Breast epithelium (tissue), 4 donors: ENCODE measurements around the gene FUT8. TPM values are rescaled to one million over a fixed set of nuclear protein-coding genes. Genes with fewer than 3 reads are reported as not detected.
A peak's percentile ranks its signal among the peaks of the same experiment; 100 is the strongest.

Experiments used
- DNase-seq, 2 donors: peaks; one replicate each; pipeline ENCODE4 v3.0.0-alpha.2; 2019; ENCODE audit warnings: low spot score in 2 of 2
- H3K27ac ChIP-seq, 2 donors: fragments of 200-600 bp; sonication (generic) in 1 of 2; one replicate each; pipeline ENCODE4 v1.5.1; 2016 to 2019; ENCODE audit warnings: mild to moderate bottlenecking in 1 of 2
- H3K27me3 ChIP-seq, 2 donors: fragments of 200-600 bp; sonication (generic) in 1 of 2; one replicate each; pipeline versions ENCODE4 v1.5.1 to v1.6.0; 2017 to 2019; ENCODE audit warnings: control low read depth in 1 of 2, mild to moderate bottlenecking in 1 of 2
- H3K36me3 ChIP-seq: fragments of 200-600 bp; one replicate; pipeline ENCODE4 v1.5.1; 2019
- H3K4me1 ChIP-seq, 2 donors: fragments of 200-600 bp; sonication (generic); one replicate each; pipeline ENCODE4 v1.5.1; 2016 to 2019; ENCODE audit warnings: control low read depth in 1 of 2
- H3K4me3 ChIP-seq, 3 donors: fragments of 200-600 bp; sonication (generic); 1 replicate in 2 of 3; 2 replicates in 1 of 3; pipeline ENCODE4 v1.5.1; 2016 to 2019; ENCODE audit warnings: mild to moderate bottlenecking in 3 of 3, moderate library complexity in 2 of 3
- H3K9me3 ChIP-seq, 2 donors: fragments of 200-600 bp; sonication (generic) in 1 of 2; one replicate each; pipeline ENCODE4 v1.5.1; 2016 to 2019; ENCODE audit warnings: control low read depth in 1 of 2
- POLR2A ChIP-seq: fragments of 450-650 bp; IDR thresholded peaks from one replicate; pipeline ENCODE4 v1.6.1; 2016; ENCODE audit warnings: antibody characterized with exemption, mild to moderate bottlenecking, moderate library complexity
- POLR2AphosphoS5 ChIP-seq, 3 donors: sonication (generic); formaldehyde crosslinking; IDR thresholded peaks; one replicate each; pipeline ENCODE4 v1.6.1; 2017; ENCODE audit warnings: antibody characterized with exemption in 3 of 3
- intact Hi-C: fragments of 100-400 bp; cut with DNase I; formaldehyde crosslinking; loops from one replicate; pipeline ENCODE4 v1.15.1; 2023; ENCODE audit warnings: low total_unique reads
- total RNA-seq, 3 donors: library from RNA; depleted of rRNA; stranded (reverse); fragments of >200 nt; gene quantifications; one replicate each; pipeline ENCODE4 v1.1.0, GENCODE V29; 2016
- TF ChIP-seq, protein P1 (sequence below), 3 donors: fragments of 450-650 bp; IDR thresholded peaks; one replicate each; pipeline ENCODE4 v1.5.1; 2016 to 2017; ENCODE audit warnings: antibody characterized with exemption in 3 of 3, mild to moderate bottlenecking in 3 of 3, moderate library complexity in 3 of 3

Gene FUT8
- total RNA-seq, 3 donors from 2014 or later = 36.3 to 69.1 (median 47.2) TPM

DNA sequence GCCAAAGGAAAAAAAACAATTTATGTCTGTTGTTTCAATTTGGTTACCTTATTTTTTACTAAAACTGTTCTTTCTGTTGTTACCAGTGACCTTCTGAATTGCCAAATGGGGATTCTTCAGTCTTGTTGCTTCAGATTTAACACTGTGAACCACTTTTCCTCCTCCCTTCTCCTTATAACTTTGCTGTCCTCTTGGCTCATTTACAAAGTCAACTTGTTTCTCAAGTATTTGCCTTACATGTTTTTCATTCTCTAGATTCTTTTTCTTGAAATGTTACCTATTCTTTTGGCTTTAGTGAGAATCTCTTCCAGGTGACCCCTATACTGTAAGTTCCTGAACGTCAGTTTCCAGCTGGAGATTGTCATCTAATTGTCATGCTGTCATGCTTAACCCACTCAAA lies 19.4 kb downstream of the FUT8 start:
- no peak overlapping the region for H3K27ac ChIP-seq
- DNase-seq = no peak
- intact Hi-C loops = no loop called here
- no peaks in the 10 kb centered on the region for H3K27me3 ChIP-seq
- H3K9me3 ChIP-seq = no peaks in the 10 kb centered on the region
- H3K4me1 ChIP-seq = peaks cover 0 to 3% of the 10 kb centered on the region in 2 donors
- no peak overlapping the region for H3K4me3 ChIP-seq
- TF ChIP-seq POLR2A = no peak
- TF ChIP-seq, protein P1, sequence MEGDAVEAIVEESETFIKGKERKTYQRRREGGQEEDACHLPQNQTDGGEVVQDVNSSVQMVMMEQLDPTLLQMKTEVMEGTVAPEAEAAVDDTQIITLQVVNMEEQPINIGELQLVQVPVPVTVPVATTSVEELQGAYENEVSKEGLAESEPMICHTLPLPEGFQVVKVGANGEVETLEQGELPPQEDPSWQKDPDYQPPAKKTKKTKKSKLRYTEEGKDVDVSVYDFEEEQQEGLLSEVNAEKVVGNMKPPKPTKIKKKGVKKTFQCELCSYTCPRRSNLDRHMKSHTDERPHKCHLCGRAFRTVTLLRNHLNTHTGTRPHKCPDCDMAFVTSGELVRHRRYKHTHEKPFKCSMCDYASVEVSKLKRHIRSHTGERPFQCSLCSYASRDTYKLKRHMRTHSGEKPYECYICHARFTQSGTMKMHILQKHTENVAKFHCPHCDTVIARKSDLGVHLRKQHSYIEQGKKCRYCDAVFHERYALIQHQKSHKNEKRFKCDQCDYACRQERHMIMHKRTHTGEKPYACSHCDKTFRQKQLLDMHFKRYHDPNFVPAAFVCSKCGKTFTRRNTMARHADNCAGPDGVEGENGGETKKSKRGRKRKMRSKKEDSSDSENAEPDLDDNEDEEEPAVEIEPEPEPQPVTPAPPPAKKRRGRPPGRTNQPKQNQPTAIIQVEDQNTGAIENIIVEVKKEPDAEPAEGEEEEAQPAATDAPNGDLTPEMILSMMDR (IDR thresholded peaks at IDR 0.05) = no peak
- TF ChIP-seq POLR2AphosphoS5 (IDR thresholded peaks at IDR 0.05) = no peak
- H3K36me3 ChIP-seq = no peaks in the 10 kb centered on the region

- intact Hi-C loops = no loop called here
- Histone ChIP-seq H3K9me3 (no peaks in the 10 kb centered on the region), H3K4me1 (peaks cover 0 to 3% of the 10 kb centered on the region in 2 donors), H3K4me3 (no peak overlapping the region), H3K27ac (peak overlapping the region in 1 of 2 donors; percentile 38), H3K27me3 (no peaks in the 10 kb centered on the region), H3K36me3 (no peaks in the 10 kb centered on the region)
- DNase-seq = no peak
- TF ChIP-seq POLR2A (no peak), POLR2AphosphoS5 (IDR thresholded peaks at IDR 0.05) (no peak)
- TF ChIP-seq, protein P1 (IDR thresholded peaks at IDR 0.05) = no peak
Measured at GRCh38 chr14:65432361-65432948, 19.9 kb downstream of the FUT8 start.

GRCh38 chr14:65433157-65433556 lies 20.6 kb downstream of the FUT8 start:
- TF ChIP-seq POLR2AphosphoS5 (IDR thresholded peaks at IDR 0.05) = no peak
- no peak for TF ChIP-seq POLR2A
- TF ChIP-seq, protein P1 (IDR thresholded peaks at IDR 0.05) = no peak
- intact Hi-C loops = no loop called here
- no peak overlapping the region for H3K27ac ChIP-seq
- no peaks in the 10 kb centered on the region for H3K27me3 ChIP-seq
- no peaks in the 10 kb centered on the region for H3K36me3 ChIP-seq
- no peak overlapping the region for H3K4me3 ChIP-seq
- H3K9me3 ChIP-seq = no peaks in the 10 kb centered on the region
- no peak for DNase-seq
- peaks cover 0 to 3% of the 10 kb centered on the region in 2 donors for H3K4me1 ChIP-seq

- no peak for DNase-seq
- Histone ChIP-seq H3K4me1 (peaks cover 0 to 3% of the 10 kb centered on the region in 2 donors), H3K27me3 (no peaks in the 10 kb centered on the region), H3K9me3 (no peaks in the 10 kb centered on the region), H3K36me3 (no peaks in the 10 kb centered on the region), H3K27ac (no peak overlapping the region), H3K4me3 (no peak overlapping the region)
- intact Hi-C loops = no loop called here
- TF ChIP-seq, protein P1 (IDR thresholded peaks at IDR 0.05) = no peak
- no peak for TF ChIP-seq POLR2A
- TF ChIP-seq POLR2AphosphoS5 (IDR thresholded peaks at IDR 0.05) = no peak
Measured at GRCh38 chr14:65433646-65434045, 21.1 kb downstream of the FUT8 start.

- Histone ChIP-seq H3K36me3 (no peaks in the 10 kb centered on the region), H3K27me3 (no peaks in the 10 kb centered on the region), H3K27ac (no peak overlapping the region), H3K9me3 (no peaks in the 10 kb centered on the region), H3K4me1 (peaks cover 0 to 3% of the 10 kb centered on the region in 2 donors), H3K4me3 (no peak overlapping the region)
- TF ChIP-seq, protein P1 (IDR thresholded peaks at IDR 0.05) = no peak
- TF ChIP-seq POLR2AphosphoS5 (IDR thresholded peaks at IDR 0.05) (no peak), POLR2A (no peak)
- intact Hi-C loops = no loop called here
- no peak for DNase-seq
Measured at GRCh38 chr14:65434216-65434850, 21.8 kb downstream of the FUT8 start.
